BJ (cell line): ENCODE results near the gene THAP11. TPM values are rescaled to one million over a fixed set of nuclear protein-coding genes. Genes with fewer than 3 reads are reported as not detected.
A peak's percentile ranks its signal among the peaks of the same experiment; 100 is the strongest.

ENCODE experiments used
- CTCF ChIA-PET: fragments of 350-600 bp; formaldehyde crosslinking; extraction: SDS; loops from one replicate; lab custom pipeline; 2021; ENCODE audit warnings: antibody characterized with exemption, inconsistent platforms; lab: Yijun Ruan, JAX
- POLR2A ChIA-PET: fragments of 300-600 bp; sonication (Branson Sonifier 250); formaldehyde crosslinking; extraction: SDS; loops from one replicate; lab custom pipeline; 2021; ENCODE audit warnings: antibody characterized with exemption; lab: Charles Lee
- DNase-seq: peaks from one replicate; pipeline ENCODE4 v3.0.0-alpha.2; 2011; ENCODE audit warnings: low read depth
- H3K27me3 ChIP-seq: 2 replicates; pipeline ENCODE4 v1.6.0; 2011; ENCODE audit warnings: low read length; ENCODE audit not compliant: control insufficient read depth, insufficient read depth
- H3K36me3 ChIP-seq: 2 replicates; pipeline ENCODE4 v1.5.1; 2011; ENCODE audit warnings: low read length; ENCODE audit not compliant: control insufficient read depth, insufficient read depth
- H3K4me3 ChIP-seq: 2 replicates; pipeline ENCODE4 v1.5.1; 2011; ENCODE audit warnings: low read depth, mild to moderate bottlenecking, control low read depth, low read length
- polyA minus RNA-seq: library from RNA; depleted of rRNA, polyadenylated mRNA; stranded (reverse); fragments of >200 nt; gene quantifications from 2 replicates; pipeline ENCODE4 v1.2.3, GENCODE V29; 2011; rRNA and poly(A)+ RNA removed
- polyA plus RNA-seq: library from polyadenylated mRNA; depleted of rRNA; stranded (reverse); fragments of >200 nt; gene quantifications from 2 replicates; pipeline ENCODE4 v1.2.3, GENCODE V29; 2011; rRNA removed
- TF ChIP-seq, protein P1 (sequence below): IDR thresholded peaks from 2 replicates; pipeline ENCODE4 v1.5.1; 2011; ENCODE audit warnings: low read depth, mild to moderate bottlenecking, control low read depth, inconsistent platforms, low read length, moderate library complexity; ENCODE audit not compliant: insufficient read depth

THAP11 gene
- polyA plus RNA-seq, result 20.1 and 25.8 TPM in 2 replicates
- 8.1 and 12.3 TPM in 2 replicates for polyA minus RNA-seq

DNA sequence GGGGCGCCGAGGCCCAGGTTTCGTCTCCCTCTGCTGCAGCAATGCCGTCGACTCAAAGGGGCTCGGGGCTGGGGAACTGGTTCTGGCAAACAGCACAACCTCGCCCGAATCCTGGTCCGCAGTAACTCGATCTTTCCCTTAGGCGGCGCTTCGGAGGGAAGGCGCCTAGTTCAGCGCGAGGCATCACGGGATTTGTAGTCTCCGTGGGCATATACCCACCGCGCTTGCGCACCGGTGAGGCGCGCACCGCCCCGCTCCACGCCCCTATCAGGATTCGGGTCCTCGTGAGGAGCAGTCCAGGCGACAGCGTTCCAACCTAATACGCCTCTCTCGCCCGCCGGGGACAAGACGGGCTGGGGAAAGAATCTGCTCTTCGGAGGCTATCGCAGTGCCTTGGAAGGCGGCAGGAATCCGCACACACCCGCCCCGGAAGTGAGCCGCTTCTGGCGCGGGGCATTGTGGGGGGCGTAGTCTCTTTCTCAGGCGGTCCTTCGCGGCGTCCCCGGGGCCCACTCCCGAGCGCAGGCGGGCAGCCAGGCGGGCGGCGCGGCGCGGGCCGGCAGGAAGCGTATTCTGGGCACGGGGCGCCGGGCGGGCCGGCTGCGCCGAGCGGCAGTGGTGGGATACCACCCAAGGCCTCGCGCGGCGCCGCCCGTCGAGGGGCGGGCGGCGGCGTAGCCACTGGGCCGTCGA, at the start of gene THAP11:
TSS of gene THAP11 (plus strand) at position 505 of the 693 bp plus-strand sequence. CDS start 235 bp downstream, outside the sequence.
- ChIA-PET POLR2A (no interaction called here), CTCF (interaction anchor here (1.1 to 2.6 kb wide), 3 partner anchors 8 to 169 kb away, joined by 3 to 9 read pairs (median 4); partner anchors contain the start of gene NRN1L)
- TF ChIP-seq, protein P1, sequence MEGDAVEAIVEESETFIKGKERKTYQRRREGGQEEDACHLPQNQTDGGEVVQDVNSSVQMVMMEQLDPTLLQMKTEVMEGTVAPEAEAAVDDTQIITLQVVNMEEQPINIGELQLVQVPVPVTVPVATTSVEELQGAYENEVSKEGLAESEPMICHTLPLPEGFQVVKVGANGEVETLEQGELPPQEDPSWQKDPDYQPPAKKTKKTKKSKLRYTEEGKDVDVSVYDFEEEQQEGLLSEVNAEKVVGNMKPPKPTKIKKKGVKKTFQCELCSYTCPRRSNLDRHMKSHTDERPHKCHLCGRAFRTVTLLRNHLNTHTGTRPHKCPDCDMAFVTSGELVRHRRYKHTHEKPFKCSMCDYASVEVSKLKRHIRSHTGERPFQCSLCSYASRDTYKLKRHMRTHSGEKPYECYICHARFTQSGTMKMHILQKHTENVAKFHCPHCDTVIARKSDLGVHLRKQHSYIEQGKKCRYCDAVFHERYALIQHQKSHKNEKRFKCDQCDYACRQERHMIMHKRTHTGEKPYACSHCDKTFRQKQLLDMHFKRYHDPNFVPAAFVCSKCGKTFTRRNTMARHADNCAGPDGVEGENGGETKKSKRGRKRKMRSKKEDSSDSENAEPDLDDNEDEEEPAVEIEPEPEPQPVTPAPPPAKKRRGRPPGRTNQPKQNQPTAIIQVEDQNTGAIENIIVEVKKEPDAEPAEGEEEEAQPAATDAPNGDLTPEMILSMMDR, result peak; percentile 92
- Histone ChIP-seq H3K27me3 (no peaks in the 10 kb centered on the region), H3K4me3 (peak within 1 kb of the TSS; percentile 94), H3K36me3 (no peaks in the 10 kb centered on the region)
- peak; percentile 40 for DNase-seq

DNA sequence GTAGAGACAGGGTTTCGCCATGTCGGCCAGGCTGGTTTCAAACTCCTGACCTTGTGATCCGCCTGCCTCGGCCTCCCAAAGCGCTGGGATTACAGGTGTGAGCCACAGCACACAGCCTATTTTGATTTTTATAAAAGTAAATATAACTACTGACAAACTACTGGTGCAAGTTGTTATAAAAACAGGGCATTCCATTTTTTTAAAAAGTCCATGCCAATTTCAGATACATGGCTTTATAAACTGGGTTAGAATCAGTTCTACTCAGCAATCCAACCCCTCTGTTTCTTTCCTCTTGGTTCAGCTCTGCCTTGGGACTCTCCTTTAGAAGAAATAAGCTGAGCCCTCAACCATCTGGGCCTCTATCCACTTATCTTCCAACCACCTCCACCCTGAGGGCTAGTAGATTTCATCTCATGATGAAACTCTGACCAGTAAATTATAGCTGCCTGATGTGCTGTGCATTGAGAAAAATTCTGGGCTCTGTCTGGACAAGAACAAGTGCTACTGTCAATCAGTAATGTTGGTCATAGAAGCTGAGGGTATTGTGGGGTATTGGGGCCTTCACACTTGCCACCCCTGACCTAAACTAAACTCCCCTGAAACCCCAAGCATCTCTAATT, 45.9 kb upstream of the THAP11 start:
- no peaks in the 10 kb centered on the region for H3K27me3 ChIP-seq
- TF ChIP-seq, protein P1, result no peak
- ChIA-PET POLR2A (no interaction called here), CTCF (interaction anchor here (0.6 to 1.5 kb wide), 2 partner anchors 10 to 94 kb away, joined by 3 to 4 read pairs; partner anchors contain the start of gene RANBP10)
- H3K36me3 ChIP-seq, result peaks cover 5% of the 10 kb centered on the region
- no peak overlapping the region for H3K4me3 ChIP-seq
- no peak for DNase-seq

DNA sequence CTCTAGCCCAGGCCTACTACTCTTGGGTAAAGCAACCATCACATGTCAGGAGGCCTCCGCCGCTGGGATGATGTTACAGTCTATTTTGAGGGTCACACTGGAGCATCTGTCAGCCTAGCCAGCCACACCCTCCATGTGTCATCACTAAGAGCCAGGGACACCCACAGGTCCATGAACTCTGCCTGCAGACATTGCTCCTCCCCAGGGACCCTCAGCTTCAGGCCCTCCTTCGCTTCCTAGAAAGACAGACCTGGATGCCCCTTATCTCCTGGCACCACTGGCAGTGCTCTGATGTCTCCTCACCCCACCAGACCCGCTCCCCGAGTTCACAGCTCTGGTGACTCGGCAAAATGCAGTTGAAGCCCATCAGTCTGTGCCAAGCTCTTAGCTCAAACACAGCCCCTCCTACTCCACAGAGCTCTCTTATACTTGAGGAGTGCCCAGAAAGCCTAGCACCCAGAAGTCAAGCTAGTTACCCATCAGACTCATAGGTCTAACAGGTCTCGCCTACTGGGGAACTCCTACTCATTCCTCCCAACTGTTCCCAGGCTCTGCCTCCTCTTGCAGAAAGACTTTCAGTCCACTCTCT, 41.7 kb upstream of the THAP11 start:
- Histone ChIP-seq H3K27me3 (no peaks in the 10 kb centered on the region), H3K4me3 (no peak overlapping the region), H3K36me3 (peaks cover 11% of the 10 kb centered on the region)
- TF ChIP-seq, protein P1, result no peak
- POLR2A ChIA-PET, result no interaction called here
- DNase-seq, result no peak
- CTCF ChIA-PET, result interaction anchor here (3.5 kb wide), 1 partner anchor 16 kb away, joined by 19 read pairs; no protein-coding TSS in a partner anchor

DNA sequence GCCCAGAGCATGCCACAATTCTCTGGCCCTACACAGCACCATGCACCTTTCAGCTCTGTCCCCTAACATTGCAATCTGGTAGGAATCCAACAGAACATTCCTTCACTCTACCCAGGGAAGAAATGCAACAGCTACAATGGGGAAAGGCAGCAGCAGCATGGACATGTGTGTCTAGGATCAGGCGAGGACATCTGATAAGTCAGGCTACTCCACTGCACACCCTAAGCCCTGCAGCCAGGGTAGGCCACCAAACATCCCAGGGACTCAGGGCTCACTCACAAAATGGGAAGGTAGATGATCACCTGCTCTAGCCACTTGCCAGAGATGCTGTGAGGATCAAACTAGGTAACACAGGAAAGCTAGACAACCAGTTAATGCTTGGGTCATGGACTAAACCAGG, 40.9 kb upstream of the THAP11 start:
- DNase-seq, result no peak
- TF ChIP-seq, protein P1, result no peak
- CTCF ChIA-PET, result interaction anchor here (1.2 to 3.5 kb wide), 3 partner anchors 13 to 129 kb away, joined by 4 to 19 read pairs (median 8); no protein-coding TSS in a partner anchor
- Histone ChIP-seq H3K36me3 (peaks cover 11% of the 10 kb centered on the region), H3K27me3 (no peaks in the 10 kb centered on the region), H3K4me3 (no peak overlapping the region)
- POLR2A ChIA-PET, result no interaction called here

DNA sequence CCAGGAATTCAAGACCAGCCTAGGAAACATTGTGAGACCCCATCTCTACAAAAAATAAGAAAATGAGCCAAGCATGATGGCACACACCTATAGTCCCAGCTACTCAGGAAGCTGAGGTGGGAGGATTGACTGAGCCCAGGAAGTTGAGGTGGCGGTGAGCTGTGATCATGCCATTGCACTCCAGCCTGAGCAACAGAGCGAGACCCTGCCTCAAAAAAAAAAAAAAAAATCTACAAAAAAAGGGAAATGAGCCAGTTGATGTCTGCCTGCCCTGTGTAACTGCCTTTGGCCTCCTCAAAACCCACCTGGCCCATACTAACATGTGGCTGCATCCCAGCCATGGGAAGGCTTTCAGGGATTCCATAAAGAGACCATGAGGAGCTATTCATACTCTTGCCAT, 40.2 kb upstream of the THAP11 start:
- POLR2A ChIA-PET, result no interaction called here
- DNase-seq, result no peak
- Histone ChIP-seq H3K36me3 (peaks cover 11% of the 10 kb centered on the region), H3K4me3 (no peak overlapping the region), H3K27me3 (no peaks in the 10 kb centered on the region)
- CTCF ChIA-PET, result interaction anchor here (0.6 to 3.5 kb wide), 5 partner anchors 12 to 281 kb away, joined by 3 to 19 read pairs (median 4); no protein-coding TSS in a partner anchor
- TF ChIP-seq, protein P1, result no peak
